Parathyroid adenoma (tissue), 2 donors: Measurements from ENCODE around the gene AMH.

Experiments used
- H2AFZ ChIP-seq: fragments of 300-600 bp; sonication (generic); one replicate; pipeline ENCODE4 v1.7.0; 2017; ENCODE audit warnings: antibody characterized with exemption, mild to moderate bottlenecking
- H3K27ac ChIP-seq: fragments of 300-600 bp; sonication (generic); one replicate; pipeline ENCODE4 v1.7.0; 2017
- H3K27me3 ChIP-seq: fragments of 300-600 bp; sonication (generic); one replicate; pipeline ENCODE4 v1.7.0; 2017; ENCODE audit warnings: low read length; ENCODE audit not compliant: control insufficient read depth, insufficient read depth
- H3K36me3 ChIP-seq: fragments of 300-600 bp; sonication (generic); one replicate; pipeline ENCODE4 v1.7.0; 2017; ENCODE audit warnings: low read length; ENCODE audit not compliant: control insufficient read depth, insufficient read depth
- H3K4me1 ChIP-seq: fragments of 300-600 bp; sonication (generic); one replicate; pipeline ENCODE4 v1.7.0; 2017; ENCODE audit warnings: control low read depth
- H3K4me2 ChIP-seq: fragments of 300-600 bp; sonication (generic); one replicate; pipeline ENCODE4 v1.7.0; 2017; ENCODE audit warnings: low read length
- H3K4me3 ChIP-seq: fragments of 300-600 bp; sonication (generic); one replicate; pipeline ENCODE4 v1.7.0; 2017; ENCODE audit warnings: low read depth, low read length
- H3K79me2 ChIP-seq: fragments of 300-600 bp; sonication (generic); one replicate; pipeline ENCODE4 v1.7.0; 2017; ENCODE audit warnings: control low read depth
- H3K9ac ChIP-seq: fragments of 300-600 bp; sonication (generic); one replicate; pipeline ENCODE4 v1.7.0; 2017; ENCODE audit warnings: mild to moderate bottlenecking
- H3K9me3 ChIP-seq: fragments of 300-600 bp; sonication (generic); one replicate; pipeline ENCODE4 v1.7.0; 2017; ENCODE audit warnings: low read length; ENCODE audit not compliant: control insufficient read depth
- CTCF ChIP-seq: fragments of 300-600 bp; sonication (generic); IDR thresholded peaks from one replicate; pipeline ENCODE4 v1.7.0; 2017; ENCODE audit warnings: antibody characterized with exemption, mild to moderate bottlenecking
- donor health status: primary hyperparathyroidism.

The AMH gene

GRCh38 chr19:2282062-2282861 is 33.1 kb downstream of the AMH start, which contains the start of gene PEAK3:
PEAK3 (minus strand) TSS chr19:2282175; CDS start chr19:2280931, 1,244 bp downstream.
- Histone ChIP-seq H3K79me2 (no peaks in the 10 kb centered on the region), H3K27ac (no peak within 1 kb of the TSS), H3K36me3 (no peaks in the 10 kb centered on the region), H3K9ac (no peak within 1 kb of the TSS), H3K4me3 (no peak within 1 kb of the TSS), H3K27me3 (no peaks in the 10 kb centered on the region), H3K4me2 (peak within 1 kb of the TSS; percentile 49), H3K9me3 (no peaks in the 10 kb centered on the region), H3K4me1 (no peaks in the 10 kb centered on the region), H2AFZ (peak within 1 kb of the TSS; percentile 33)
- no peak for TF ChIP-seq CTCF

GRCh38 chr19:2282862-2283237 is 33.7 kb downstream of the AMH start:
- H3K9ac ChIP-seq = no peak overlapping the region
- no peak overlapping the region for H3K27ac ChIP-seq
- no peak overlapping the region for H3K4me3 ChIP-seq
- no peaks in the 10 kb centered on the region for H3K79me2 ChIP-seq
- H3K9me3 ChIP-seq = no peaks in the 10 kb centered on the region
- no peak overlapping the region for H3K4me2 ChIP-seq
- H3K27me3 ChIP-seq = no peaks in the 10 kb centered on the region
- TF ChIP-seq CTCF = no peak
- no peaks in the 10 kb centered on the region for H3K36me3 ChIP-seq
- H2AFZ ChIP-seq = no peak overlapping the region
- no peaks in the 10 kb centered on the region for H3K4me1 ChIP-seq

- no peaks in the 10 kb centered on the region for H3K27me3 ChIP-seq
- TF ChIP-seq CTCF = no peak
- H3K27ac ChIP-seq = no peak overlapping the region
- H3K9me3 ChIP-seq = no peaks in the 10 kb centered on the region
- no peaks in the 10 kb centered on the region for H3K79me2 ChIP-seq
- no peak overlapping the region for H3K9ac ChIP-seq
- H2AFZ ChIP-seq = no peak overlapping the region
- no peak overlapping the region for H3K4me3 ChIP-seq
- no peak overlapping the region for H3K4me2 ChIP-seq
- H3K4me1 ChIP-seq = no peaks in the 10 kb centered on the region
- no peaks in the 10 kb centered on the region for H3K36me3 ChIP-seq
Measured at GRCh38 chr19:2283835-2284507, 34.8 kb downstream of the AMH start.

- Histone ChIP-seq H3K4me2 (no peak overlapping the region), H3K27ac (no peak overlapping the region), H3K79me2 (no peaks in the 10 kb centered on the region), H3K9me3 (no peaks in the 10 kb centered on the region), H2AFZ (no peak overlapping the region), H3K4me1 (peaks cover 3% of the 10 kb centered on the region), H3K27me3 (peaks cover 6% of the 10 kb centered on the region), H3K36me3 (no peaks in the 10 kb centered on the region), H3K9ac (no peak overlapping the region), H3K4me3 (no peak overlapping the region)
- TF ChIP-seq CTCF = no peak
Measured at GRCh38 chr19:2286402-2287140, 37.4 kb downstream of the AMH start.
